Transverse colon (tissue), 4 donors: ENCODE results near the gene IL19. TPM values are rescaled to one million over a fixed set of nuclear protein-coding genes. Genes with fewer than 3 reads are reported as not detected.

Experiments
- DNase-seq: peaks from one replicate; pipeline ENCODE4 v3.0.0-alpha.2; 2019
- H3K27ac ChIP-seq, 4 donors: fragments of 200-600 bp; sonication (generic); 2 replicates each; pipeline ENCODE4 v1.5.1; 2016 to 2018; ENCODE audit warnings: inconsistent platforms in 4 of 4
- H3K27me3 ChIP-seq: fragments of 200-600 bp; sonication (generic); 2 replicates; pipeline ENCODE4 v1.5.1; 2017; ENCODE audit warnings: inconsistent platforms
- H3K36me3 ChIP-seq, 4 donors: fragments of 200-600 bp; sonication (generic); 2 replicates each; pipeline ENCODE4 v1.5.1; 2017 to 2019; ENCODE audit warnings: inconsistent platforms in 4 of 4
- H3K4me1 ChIP-seq, 4 donors: fragments of 200-600 bp; sonication (generic); 2 replicates each; pipeline ENCODE4 v1.5.1; 2017 to 2020; ENCODE audit warnings: inconsistent platforms in 4 of 4
- H3K4me3 ChIP-seq, 4 donors: fragments of 200-600 bp; sonication (generic); 1 replicate in 1 of 4; 2 replicates in 3 of 4; pipeline versions ENCODE4 v1.5.1 to v1.6.1; 2017 to 2019; ENCODE audit warnings: inconsistent platforms in 4 of 4
- H3K9me3 ChIP-seq, 2 donors: fragments of 200-600 bp; sonication (generic); 2 replicates each; pipeline ENCODE4 v1.5.1; 2017 to 2019; ENCODE audit warnings: inconsistent platforms in 2 of 2
- CTCF ChIP-seq, 5 experiments: fragments of 200-600 bp in 3 of 5; fragments of 450-650 bp in 2 of 5; sonication (generic) in 3 of 5; IDR thresholded peaks; 1 replicate in 2 of 5; 2 replicates in 3 of 5; pipeline ENCODE4 v1.5.1; 2016 to 2017; ENCODE audit warnings: antibody characterized with exemption in 5 of 5, inconsistent platforms in 3 of 5, mild to moderate bottlenecking in 2 of 5, moderate library complexity in 1 of 5
- EP300 ChIP-seq: sonication (generic); formaldehyde crosslinking; IDR thresholded peaks from one replicate; pipeline ENCODE4 v1.6.1; 2017; ENCODE audit warnings: antibody characterized with exemption, low read depth
- POLR2A ChIP-seq: fragments of 450-650 bp; IDR thresholded peaks from one replicate; pipeline ENCODE4 v1.6.1; 2016; ENCODE audit warnings: antibody characterized with exemption, mild to moderate bottlenecking, moderate library complexity
- POLR2AphosphoS5 ChIP-seq, 3 donors: sonication (generic); formaldehyde crosslinking; IDR thresholded peaks; one replicate each; pipeline ENCODE4 v1.6.1; 2016; ENCODE audit warnings: antibody characterized with exemption in 3 of 3
- WGBS, 2 donors: methylation state at CpG; one replicate each; pipeline ENCODE4 v1.1.5; 2018; ENCODE audit warnings: low coverage in 1 of 2; 5-methylcytosine and 5-hydroxymethylcytosine counted together
- in situ Hi-C, 4 donors: fragments of 200-750 bp; cut with MboI; loops; one replicate each; pipeline versions ENCODE4 v1.15.0 to v1.15.1; 2017; ENCODE audit warnings: low sequenced_read_pairs in 3 of 4, low pct_ligation_motif_present in 1 of 4, low pct_unique_long_range_greater_than_20kb in 1 of 4
- intact Hi-C: fragments of 100-400 bp; cut with DNase I; formaldehyde crosslinking; loops from one replicate; pipeline ENCODE4 v1.15.1; 2023; ENCODE audit warnings: low total_unique reads
- total RNA-seq, 4 donors: library from RNA; depleted of rRNA; stranded (reverse); fragments of >200 nt; gene quantifications; one replicate each; pipeline ENCODE4 v1.1.0, GENCODE V29; 2016

Gene IL19
- total RNA-seq, 4 donors from 2014 or later = not detected

DNA sequence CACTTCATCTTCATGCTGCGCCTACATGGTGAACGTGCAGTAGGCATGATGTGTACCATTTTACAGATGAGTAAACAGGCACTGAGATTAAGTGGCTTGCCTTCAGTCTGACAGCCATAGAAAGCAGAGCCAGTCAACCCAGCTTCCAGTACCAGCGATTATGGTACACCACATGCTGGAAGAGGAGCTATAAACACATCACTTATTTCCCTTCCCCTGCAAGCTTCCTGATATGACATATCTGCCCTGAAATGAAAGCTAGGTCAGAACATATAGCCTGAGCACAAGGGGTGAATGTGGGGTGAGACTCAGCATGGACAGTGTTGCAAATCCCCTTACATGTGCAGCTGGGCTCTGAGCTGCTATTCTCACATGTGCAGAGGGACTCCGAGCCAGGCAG is 61.1 kb downstream of the IL19 start:
- intact Hi-C loops = no loop called here
- peaks cover 0 to 25% (median 0%) of the 10 kb centered on the region in 4 donors for H3K4me1 ChIP-seq
- TF ChIP-seq POLR2A = no peak
- no peak for TF ChIP-seq EP300
- TF ChIP-seq POLR2AphosphoS5 (IDR thresholded peaks at IDR 0.05) = no peak
- TF ChIP-seq CTCF (IDR thresholded peaks at IDR 0.05) = no peak
- 73 to 77% methylated on average over 3 to 4 of the region's 4 CpGs for WGBS, 2 donors
- H3K9me3 ChIP-seq = no peaks in the 10 kb centered on the region
- DNase-seq = no peak
- peaks cover 5% of the 10 kb centered on the region for H3K27me3 ChIP-seq
- no peaks in the 10 kb centered on the region for H3K36me3 ChIP-seq
- H3K27ac ChIP-seq = no peak overlapping the region
- H3K4me3 ChIP-seq = no peak overlapping the region
- in situ Hi-C loops = no loop called here

GRCh38 chr1:206832352-206832880 is 61.8 kb downstream of the IL19 start:
- Histone ChIP-seq H3K9me3 (no peaks in the 10 kb centered on the region), H3K4me3 (no peak overlapping the region), H3K27me3 (peaks cover 12% of the 10 kb centered on the region), H3K27ac (no peak overlapping the region), H3K36me3 (no peaks in the 10 kb centered on the region), H3K4me1 (peaks cover 0 to 25% (median 0%) of the 10 kb centered on the region in 4 donors)
- intact Hi-C loops (no loop called here), in situ Hi-C loops (no loop called here)
- WGBS, 2 donors = 55 to 63% methylated on average over 2 of the region's 2 CpGs
- no peak for TF ChIP-seq CTCF (IDR thresholded peaks at IDR 0.05)
- TF ChIP-seq POLR2AphosphoS5 (IDR thresholded peaks at IDR 0.05) = no peak
- no peak for TF ChIP-seq EP300
- TF ChIP-seq POLR2A = no peak
- no peak for DNase-seq

DNA sequence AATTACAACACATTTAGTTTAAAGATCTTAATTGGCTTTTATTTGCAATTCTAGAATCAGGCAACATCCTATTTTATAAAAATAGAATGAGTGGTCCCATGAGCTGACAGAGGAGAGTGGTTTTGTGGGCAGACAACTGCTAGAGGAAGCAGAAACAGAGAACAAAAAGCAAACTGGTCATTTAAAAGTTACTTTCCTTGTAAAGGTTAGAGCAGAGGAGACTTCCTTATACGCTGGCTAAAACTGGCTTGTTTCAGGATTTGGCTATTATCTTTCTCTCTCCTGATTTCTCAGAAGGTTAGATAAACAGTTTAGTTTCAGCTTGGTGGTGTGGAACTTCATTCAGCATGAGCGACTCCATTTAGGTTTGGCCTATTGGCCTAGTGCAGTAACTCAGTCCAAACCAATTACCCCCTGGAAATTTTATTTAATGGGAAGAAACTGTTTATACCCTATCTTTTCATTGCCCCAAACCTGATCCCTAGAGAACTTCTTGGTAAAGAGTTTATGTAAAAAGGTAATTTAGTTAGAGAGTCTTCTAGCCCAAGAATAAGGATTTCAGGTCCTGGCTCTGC is 62.6 kb downstream of the IL19 start:
- H3K36me3 ChIP-seq = no peaks in the 10 kb centered on the region
- in situ Hi-C loops (no loop called here), intact Hi-C loops (no loop called here)
- no peaks in the 10 kb centered on the region for H3K9me3 ChIP-seq
- DNase-seq = no peak
- WGBS, 2 donors = 60 to 71% methylated on average over 2 of the region's 2 CpGs
- no peak overlapping the region for H3K27ac ChIP-seq
- peaks cover 0 to 25% (median 0%) of the 10 kb centered on the region in 4 donors for H3K4me1 ChIP-seq
- TF ChIP-seq CTCF (IDR thresholded peaks at IDR 0.05) = no peak
- TF ChIP-seq EP300 = no peak
- TF ChIP-seq POLR2AphosphoS5 (IDR thresholded peaks at IDR 0.05) = no peak
- no peak for TF ChIP-seq POLR2A
- no peak overlapping the region for H3K4me3 ChIP-seq
- peaks cover 15% of the 10 kb centered on the region for H3K27me3 ChIP-seq

DNA sequence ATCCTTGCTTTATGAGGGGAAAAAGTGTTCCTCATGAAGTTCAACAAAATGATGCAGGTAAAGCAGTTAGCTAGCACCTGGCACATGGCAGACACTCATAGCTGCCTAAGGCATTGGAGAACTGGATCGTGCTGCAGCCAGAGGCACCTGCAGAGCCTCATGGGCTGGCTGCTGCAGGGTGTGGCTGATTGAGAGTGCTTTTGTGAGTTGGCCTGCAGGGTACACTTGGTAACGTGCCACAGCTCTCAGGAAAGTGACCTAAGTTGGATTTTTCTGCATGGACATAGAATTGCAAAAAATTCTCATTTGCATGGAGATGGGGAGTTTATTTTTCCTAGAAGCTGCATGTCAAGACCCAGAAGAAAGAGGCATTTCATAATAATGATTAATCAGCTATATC is 63.2 kb downstream of the IL19 start:
- Histone ChIP-seq H3K36me3 (no peaks in the 10 kb centered on the region), H3K27ac (no peak overlapping the region), H3K9me3 (no peaks in the 10 kb centered on the region), H3K4me3 (no peak overlapping the region), H3K4me1 (peaks cover 0 to 25% (median 0%) of the 10 kb centered on the region in 4 donors), H3K27me3 (peaks cover 15% of the 10 kb centered on the region)
- in situ Hi-C loops = no loop called here
- intact Hi-C loops = no loop called here
- WGBS, 2 donors = 28% methylated on average over 2 of the region's 2 CpGs; no CpG with 5 or more reads in 1 of the 2 donors
- DNase-seq = peak; percentile 33
- no peak for TF ChIP-seq CTCF (IDR thresholded peaks at IDR 0.05)
- no peak for TF ChIP-seq POLR2AphosphoS5 (IDR thresholded peaks at IDR 0.05)
- TF ChIP-seq EP300 = no peak
- no peak for TF ChIP-seq POLR2A
